Activated naive CD4-positive, alpha-beta T cell treated with anti-CD3 and anti-CD28 coated beads, Interleukin-2, amount 10 ng/mL, durations not matched to agents 7 days and 5 days (primary cell): ENCODE data around the gene NXPH2.
"Not testable (repeated sequence)": the region's sequence is repeated elsewhere in the genome, so short reads cannot be mapped to it uniquely, and the experiment has no call there.

Source experiments
- CTCF ChIA-PET: fragments of 350-600 bp; sonication (Branson Sonifier 250); formaldehyde crosslinking; loops from one replicate; lab custom pipeline; 2021; ENCODE audit warnings: antibody characterized with exemption; lab: Charles Lee
- DNase-seq: peaks from one replicate; pipeline ENCODE4 v3.0.0-alpha.2; 2020
- H3K27ac Mint-ChIP-seq: one replicate; pipeline ENCODE4 v1.8.0; 2021; ENCODE audit warnings: mild to moderate bottlenecking, moderate library complexity, mixed read lengths
- H3K27me3 Mint-ChIP-seq: one replicate; pipeline ENCODE4 v1.8.0; 2021; ENCODE audit warnings: mild to moderate bottlenecking, mixed read lengths
- H3K36me3 Mint-ChIP-seq: one replicate; pipeline ENCODE4 v1.8.0; 2021; ENCODE audit warnings: mixed read lengths
- H3K4me1 Mint-ChIP-seq: one replicate; pipeline ENCODE4 v1.8.0; 2021; ENCODE audit warnings: mixed read lengths
- H3K4me3 Mint-ChIP-seq: one replicate; pipeline ENCODE4 v1.8.0; 2021; ENCODE audit warnings: mild to moderate bottlenecking, moderate library complexity, mixed read lengths
- H3K9me3 Mint-ChIP-seq: one replicate; pipeline ENCODE4 v1.8.0; 2021; ENCODE audit warnings: mixed read lengths

NXPH2 gene

GRCh38 chr2:138654146-138654545, 126.0 kb downstream of the NXPH2 start:
- Mint-ChIP-seq H3K4me1 (no peaks in the 10 kb centered on the region), H3K36me3 (no peaks in the 10 kb centered on the region), H3K4me3 (no peak overlapping the region), H3K27ac (no peak overlapping the region), H3K27me3 (no peaks in the 10 kb centered on the region), H3K9me3 (no peaks in the 10 kb centered on the region)
- no peak for DNase-seq
- CTCF ChIA-PET: interaction anchor here (0.6 kb wide), 1 partner anchor 465 kb away, joined by 3 read pairs; no protein-coding TSS in a partner anchor

GRCh38 chr2:138652378-138652777, 127.8 kb downstream of the NXPH2 start:
- Mint-ChIP-seq H3K36me3 (no peaks in the 10 kb centered on the region), H3K4me3 (no peak overlapping the region), H3K4me1 (no peaks in the 10 kb centered on the region), H3K9me3 (no peaks in the 10 kb centered on the region), H3K27ac (no peak overlapping the region), H3K27me3 (no peaks in the 10 kb centered on the region)
- no peak for DNase-seq
- CTCF ChIA-PET: no interaction called here

- Mint-ChIP-seq H3K27ac (no peak overlapping the region), H3K27me3 (no peaks in the 10 kb centered on the region), H3K9me3 (no peaks in the 10 kb centered on the region), H3K4me1 (no peaks in the 10 kb centered on the region), H3K36me3 (no peaks in the 10 kb centered on the region), H3K4me3 (no peak overlapping the region)
- CTCF ChIA-PET: no interaction called here
- DNase-seq: no peak
Measured at GRCh38 chr2:138649571-138649970, 130.6 kb downstream of the NXPH2 start.

DNA sequence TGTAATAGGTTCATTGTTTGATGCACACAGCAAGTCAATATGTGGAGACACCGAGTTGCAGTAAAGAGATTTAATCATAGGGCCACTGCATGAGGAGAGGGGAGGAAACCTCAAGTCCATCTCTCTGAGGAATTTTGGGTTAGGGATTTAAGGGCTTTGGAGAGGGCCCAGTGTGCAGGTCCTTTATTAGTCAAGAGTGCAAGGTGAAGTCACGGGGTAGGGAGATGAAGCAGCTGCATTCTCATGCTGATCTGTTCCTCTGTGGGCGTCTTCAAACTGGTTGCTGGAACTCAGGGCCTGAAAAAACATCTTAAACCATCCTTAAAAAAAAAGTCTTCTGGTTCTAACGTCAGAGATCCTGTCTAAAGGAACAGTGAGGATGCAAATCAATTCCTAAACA, 131.6 kb downstream of the NXPH2 start:
- no peaks in the 10 kb centered on the region for H3K9me3 Mint-ChIP-seq
- H3K27me3 Mint-ChIP-seq: no peaks in the 10 kb centered on the region
- no peak overlapping the region for H3K4me3 Mint-ChIP-seq
- no peak for DNase-seq
- H3K4me1 Mint-ChIP-seq: no peaks in the 10 kb centered on the region
- H3K36me3 Mint-ChIP-seq: no peaks in the 10 kb centered on the region
- CTCF ChIA-PET: no interaction called here
- no peak overlapping the region for H3K27ac Mint-ChIP-seq

DNA sequence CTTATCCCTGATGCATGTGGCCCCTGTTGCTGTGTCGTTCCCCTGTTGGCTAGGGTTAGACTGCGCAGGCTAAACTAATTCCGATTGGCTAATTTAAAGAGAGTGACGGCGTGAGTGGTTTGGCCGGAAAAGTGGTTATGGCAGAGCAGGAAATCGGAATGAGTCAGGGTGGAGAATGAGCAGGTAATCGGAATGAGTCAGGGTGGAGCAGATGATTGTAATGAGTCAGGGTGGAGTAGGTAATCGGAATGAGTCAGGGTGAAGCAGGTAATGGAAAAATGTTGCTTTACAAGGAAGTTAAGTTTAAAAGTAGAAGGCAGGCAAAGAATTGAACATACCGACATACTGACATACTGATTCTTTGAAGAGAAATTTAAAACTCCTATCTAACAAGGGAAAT, 135.4 kb downstream of the NXPH2 start:
- H3K27ac Mint-ChIP-seq, CTCF ChIA-PET, H3K36me3 Mint-ChIP-seq, H3K4me3 Mint-ChIP-seq, DNase-seq, H3K4me1 Mint-ChIP-seq, H3K27me3 Mint-ChIP-seq, H3K9me3 Mint-ChIP-seq: not testable (repeated sequence)

DNA sequence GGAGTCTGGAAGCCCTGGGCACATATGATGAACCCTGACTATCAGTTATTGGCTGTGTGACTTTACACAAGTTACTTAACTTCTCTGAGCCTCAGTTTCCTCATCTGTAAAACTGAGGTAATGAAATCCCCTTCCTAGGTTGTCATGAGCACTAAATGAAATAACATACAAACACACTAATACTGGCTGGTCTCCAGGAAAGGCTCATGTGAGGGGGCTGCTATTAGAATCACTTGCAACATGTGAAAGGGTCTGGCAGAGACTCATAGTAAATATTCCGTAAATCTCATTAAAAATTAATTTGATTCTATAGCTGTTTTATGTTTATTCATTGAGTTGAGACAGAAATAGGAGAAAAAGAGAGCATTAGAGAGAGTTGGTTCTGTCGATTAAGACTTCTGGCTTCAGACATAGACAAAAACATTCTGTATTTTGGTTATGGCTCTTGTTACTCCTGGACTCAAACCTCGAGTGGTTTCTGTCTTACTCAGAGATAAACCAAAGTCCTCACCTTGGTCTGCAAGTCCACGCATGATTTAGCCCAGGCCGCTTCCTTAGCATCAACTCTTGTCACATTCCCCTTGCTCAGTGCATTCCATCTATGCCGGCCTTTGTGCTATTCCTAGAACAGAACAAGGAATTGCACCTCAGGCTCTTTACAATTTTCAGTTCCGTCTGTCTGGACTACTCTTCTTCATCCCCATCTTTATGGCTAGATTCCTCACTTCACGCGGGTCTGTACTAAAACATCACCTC, 139.1 kb downstream of the NXPH2 start:
- CTCF ChIA-PET: interaction anchor here (0.8 kb wide), 1 partner anchor 207 kb away, joined by 4 read pairs; no protein-coding TSS in a partner anchor
- DNase-seq: no peak
- no peak overlapping the region for H3K27ac Mint-ChIP-seq
- H3K27me3 Mint-ChIP-seq: no peaks in the 10 kb centered on the region
- H3K4me1 Mint-ChIP-seq: no peaks in the 10 kb centered on the region
- H3K9me3 Mint-ChIP-seq: no peaks in the 10 kb centered on the region
- H3K4me3 Mint-ChIP-seq: no peak overlapping the region
- H3K36me3 Mint-ChIP-seq: no peaks in the 10 kb centered on the region

DNA sequence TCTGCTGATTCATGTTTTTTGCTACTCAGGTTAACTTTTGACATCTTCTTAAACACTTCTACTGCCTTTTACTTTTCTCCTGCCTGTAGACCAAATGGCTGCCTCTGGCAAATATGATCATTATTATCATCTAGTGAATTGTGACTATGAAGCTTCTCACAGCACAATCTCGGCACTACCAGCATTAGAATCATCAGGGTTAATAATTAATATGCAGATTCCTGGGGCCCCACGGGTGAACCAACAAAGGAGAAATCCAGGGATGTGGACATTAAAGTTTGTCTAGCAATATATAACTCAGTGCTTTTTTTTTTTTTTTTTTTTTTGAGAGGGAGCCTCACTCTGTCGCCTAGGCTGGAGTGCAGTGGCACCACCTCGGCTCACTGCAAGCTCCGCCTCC, 142.5 kb downstream of the NXPH2 start:
- H3K27me3 Mint-ChIP-seq: no peaks in the 10 kb centered on the region
- no peaks in the 10 kb centered on the region for H3K36me3 Mint-ChIP-seq
- CTCF ChIA-PET: no interaction called here
- no peaks in the 10 kb centered on the region for H3K9me3 Mint-ChIP-seq
- H3K4me1 Mint-ChIP-seq: no peaks in the 10 kb centered on the region
- H3K27ac Mint-ChIP-seq: no peak overlapping the region
- no peak overlapping the region for H3K4me3 Mint-ChIP-seq
- no peak for DNase-seq

DNA sequence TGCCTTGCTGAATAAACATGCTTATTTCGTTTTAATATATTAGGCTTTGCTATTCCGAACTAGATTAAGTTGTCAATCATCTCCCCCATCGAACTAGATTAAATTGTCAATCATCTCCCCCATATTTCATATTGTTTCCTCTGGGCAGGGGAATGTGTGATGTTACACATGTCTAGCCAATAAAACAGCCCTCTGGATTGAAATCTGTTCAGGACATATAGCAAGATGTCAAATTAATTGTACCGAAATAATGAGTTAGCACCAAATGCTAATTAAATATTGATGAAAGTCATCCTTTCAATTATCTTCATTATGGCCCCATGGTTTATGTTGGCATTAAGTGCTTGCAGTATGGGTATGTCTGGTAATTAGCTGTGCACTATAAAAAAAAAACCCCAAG, 143.1 kb downstream of the NXPH2 start:
- H3K36me3 Mint-ChIP-seq: no peaks in the 10 kb centered on the region
- H3K27ac Mint-ChIP-seq: no peak overlapping the region
- no peaks in the 10 kb centered on the region for H3K9me3 Mint-ChIP-seq
- H3K4me3 Mint-ChIP-seq: no peak overlapping the region
- CTCF ChIA-PET: no interaction called here
- no peaks in the 10 kb centered on the region for H3K27me3 Mint-ChIP-seq
- no peak for DNase-seq
- no peaks in the 10 kb centered on the region for H3K4me1 Mint-ChIP-seq

DNA sequence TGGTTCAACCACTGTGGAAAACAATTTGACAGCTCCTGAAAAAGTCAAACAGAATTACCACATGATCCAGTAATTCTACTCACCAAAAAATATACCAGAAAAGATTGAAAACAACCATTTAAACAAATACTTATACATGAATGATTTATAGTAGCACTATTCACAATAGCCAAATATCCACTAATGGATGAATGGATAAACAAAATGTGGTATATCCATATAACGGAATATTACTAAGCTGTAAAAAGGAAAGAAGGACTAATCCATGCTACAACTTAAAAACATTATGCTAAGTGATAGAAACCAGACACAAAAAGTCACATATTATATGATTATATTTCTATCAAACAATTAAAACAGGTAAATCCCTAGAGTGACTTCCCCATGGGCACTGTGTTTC, 147.1 kb downstream of the NXPH2 start:
- Mint-ChIP-seq H3K27me3 (no peaks in the 10 kb centered on the region), H3K4me1 (no peaks in the 10 kb centered on the region), H3K9me3 (no peaks in the 10 kb centered on the region), H3K36me3 (no peaks in the 10 kb centered on the region), H3K27ac (no peak overlapping the region), H3K4me3 (no peak overlapping the region)
- CTCF ChIA-PET: no interaction called here
- DNase-seq: no peak

DNA sequence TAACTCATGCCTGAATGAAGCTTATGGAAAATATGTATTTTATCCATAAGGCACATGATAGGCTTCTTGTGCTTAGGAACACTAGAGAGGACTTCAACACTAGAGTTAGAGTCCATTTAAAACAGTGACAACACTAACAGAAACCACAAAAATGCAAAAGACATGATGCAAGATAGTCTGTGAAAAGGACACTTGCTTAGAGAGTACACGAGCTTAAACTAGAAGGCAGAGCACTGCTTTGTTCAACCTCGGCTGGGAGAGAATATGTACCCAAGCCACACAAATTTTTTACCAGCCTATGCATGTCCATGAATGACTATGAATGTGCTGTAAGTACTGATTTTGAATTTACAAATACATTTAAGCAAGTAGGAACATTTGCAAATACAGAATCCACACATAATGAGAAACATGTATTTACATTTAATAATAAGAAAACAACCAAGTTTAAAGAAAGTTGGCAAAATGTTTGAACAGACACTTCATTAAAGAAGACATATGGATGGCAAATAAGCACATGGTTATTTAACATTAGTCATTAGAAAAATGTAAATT, 148.0 kb downstream of the NXPH2 start:
- Mint-ChIP-seq H3K27ac (no peak overlapping the region), H3K4me1 (no peaks in the 10 kb centered on the region), H3K27me3 (peaks cover 4% of the 10 kb centered on the region), H3K9me3 (no peaks in the 10 kb centered on the region), H3K36me3 (no peaks in the 10 kb centered on the region), H3K4me3 (no peak overlapping the region)
- no peak for DNase-seq
- CTCF ChIA-PET: no interaction called here

DNA sequence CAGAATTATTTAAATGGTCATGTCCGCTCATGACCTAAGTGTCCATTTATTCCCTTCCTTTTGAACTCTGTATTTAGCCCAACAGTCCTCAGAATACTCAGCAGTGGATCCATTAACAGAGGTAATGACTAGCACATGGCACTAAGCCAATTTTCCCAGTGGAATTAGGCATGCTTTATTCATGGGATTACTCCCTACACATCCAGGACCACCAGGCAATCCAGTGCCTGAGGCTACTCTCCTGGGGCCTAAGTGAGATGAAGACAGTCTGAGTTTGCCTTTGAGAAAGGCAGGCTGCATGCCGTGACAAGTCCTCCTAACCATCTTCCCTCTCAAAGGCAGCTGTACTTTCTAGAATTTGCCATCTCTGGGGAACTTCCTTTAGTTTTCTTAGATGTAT, 150.0 kb downstream of the NXPH2 start:
- CTCF ChIA-PET: no interaction called here
- no peaks in the 10 kb centered on the region for H3K36me3 Mint-ChIP-seq

GRCh38 chr2:138626148-138626547, 154.0 kb downstream of the NXPH2 start:
- no peaks in the 10 kb centered on the region for H3K9me3 Mint-ChIP-seq
- DNase-seq: no peak
- CTCF ChIA-PET: no interaction called here
- H3K4me3 Mint-ChIP-seq: no peak overlapping the region
- H3K27ac Mint-ChIP-seq: no peak overlapping the region
- no peaks in the 10 kb centered on the region for H3K36me3 Mint-ChIP-seq
- H3K27me3 Mint-ChIP-seq: peaks cover 4% of the 10 kb centered on the region
- no peaks in the 10 kb centered on the region for H3K4me1 Mint-ChIP-seq

More for the DNA sequence above, 150.0 kb downstream of the NXPH2 start:
- Mint-ChIP-seq H3K27ac (no peak overlapping the region), H3K4me1 (no peaks in the 10 kb centered on the region), H3K4me3 (no peak overlapping the region), H3K27me3 (peaks cover 4% of the 10 kb centered on the region), H3K9me3 (no peaks in the 10 kb centered on the region)
- DNase-seq: no peak

DNA sequence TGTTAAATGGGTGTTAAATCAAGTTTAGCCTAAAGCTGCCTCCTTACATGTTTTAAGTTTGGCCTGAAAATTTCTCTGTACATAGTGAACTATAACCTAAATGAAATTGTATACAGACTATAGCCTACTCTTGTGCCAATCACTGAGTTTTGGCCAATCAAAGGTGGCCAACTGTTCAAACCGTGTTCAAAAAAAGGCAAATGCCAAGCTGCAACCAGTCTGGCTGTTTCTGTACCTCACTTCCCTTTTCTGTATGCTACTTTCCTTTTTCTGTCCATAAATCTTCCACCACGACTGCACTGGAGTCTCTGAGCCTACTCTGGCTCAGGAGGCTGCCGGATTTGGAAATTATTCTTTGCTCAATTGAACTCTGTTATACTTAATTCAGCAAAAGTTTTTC, 157.6 kb downstream of the NXPH2 start:
- Mint-ChIP-seq H3K27ac (no peak overlapping the region), H3K36me3 (no peaks in the 10 kb centered on the region), H3K4me1 (no peaks in the 10 kb centered on the region), H3K27me3 (peaks cover 3% of the 10 kb centered on the region), H3K9me3 (no peaks in the 10 kb centered on the region), H3K4me3 (no peak overlapping the region)
- CTCF ChIA-PET: interaction anchor here (1.1 kb wide), 1 partner anchor 20 kb away, joined by 3 read pairs; no protein-coding TSS in a partner anchor
- DNase-seq: no peak

GRCh38 chr2:138621139-138621538, 159.1 kb downstream of the NXPH2 start:
- no peak overlapping the region for H3K27ac Mint-ChIP-seq
- H3K36me3 Mint-ChIP-seq: no peaks in the 10 kb centered on the region
- H3K4me3 Mint-ChIP-seq: no peak overlapping the region
- CTCF ChIA-PET: no interaction called here
- no peaks in the 10 kb centered on the region for H3K27me3 Mint-ChIP-seq
- no peaks in the 10 kb centered on the region for H3K4me1 Mint-ChIP-seq
- no peaks in the 10 kb centered on the region for H3K9me3 Mint-ChIP-seq
- DNase-seq: no peak

GRCh38 chr2:138620431-138620830, 159.8 kb downstream of the NXPH2 start:
- Mint-ChIP-seq H3K4me1 (no peaks in the 10 kb centered on the region), H3K4me3 (no peak overlapping the region), H3K27me3 (no peaks in the 10 kb centered on the region), H3K27ac (no peak overlapping the region), H3K9me3 (no peaks in the 10 kb centered on the region), H3K36me3 (no peaks in the 10 kb centered on the region)
- CTCF ChIA-PET: no interaction called here
- no peak for DNase-seq
